ENCODE results near the gene FUBP1.

GRCh38 chr1:77938651-77939050, 40.2 kb downstream of the FUBP1 start:
- TF ChIP-seq CTCF (IDR thresholded peaks at IDR 0.05; ENCODE audit: low read depth, low read length, poor library complexity, severe bottlenecking) (no peak), EZH2phosphoT487 (IDR thresholded peaks at IDR 0.05; ENCODE audit: borderline replicate concordance, low read length) (no peak)
